ENCODE results near the gene HIF3A. TPM values are rescaled to one million over a fixed set of nuclear protein-coding genes. Genes with fewer than 3 reads are reported as not detected.
"Not testable (repeated sequence)": the region's sequence is repeated elsewhere in the genome, so short reads cannot be mapped to it uniquely, and the experiment has no call there.

The HIF3A gene
- total RNA-seq, 4 donors from 2014 or later = 98.2 to 268 (median 160) TPM

- no peak for DNase-seq (ENCODE audit: extremely low spot score)
- peaks cover 11 to 79% (median 64%) of the 10 kb centered on the region in 4 donors for H3K4me1 ChIP-seq
- peak overlapping the region; percentile 48 to 97 (median 53) for H3K27ac ChIP-seq (replicated peaks in 1 of 4)
- WGBS = 93% methylated on average over 6 of the region's 15 CpGs
- no peak overlapping the region for H3K4me3 ChIP-seq
- H3K36me3 ChIP-seq = peaks cover 95 to 100% (median 98%) of the 10 kb centered on the region in 4 donors
- no peaks in the 10 kb centered on the region for H3K9me3 ChIP-seq
- TF ChIP-seq POLR2A (IDR thresholded peaks at IDR 0.05; ENCODE audit: low read depth) (no peak), POLR2AphosphoS5 (IDR thresholded peaks at IDR 0.05) (no peak), EP300 (IDR thresholded peaks at IDR 0.05) (no peak)
- TF ChIP-seq, protein P1, sequence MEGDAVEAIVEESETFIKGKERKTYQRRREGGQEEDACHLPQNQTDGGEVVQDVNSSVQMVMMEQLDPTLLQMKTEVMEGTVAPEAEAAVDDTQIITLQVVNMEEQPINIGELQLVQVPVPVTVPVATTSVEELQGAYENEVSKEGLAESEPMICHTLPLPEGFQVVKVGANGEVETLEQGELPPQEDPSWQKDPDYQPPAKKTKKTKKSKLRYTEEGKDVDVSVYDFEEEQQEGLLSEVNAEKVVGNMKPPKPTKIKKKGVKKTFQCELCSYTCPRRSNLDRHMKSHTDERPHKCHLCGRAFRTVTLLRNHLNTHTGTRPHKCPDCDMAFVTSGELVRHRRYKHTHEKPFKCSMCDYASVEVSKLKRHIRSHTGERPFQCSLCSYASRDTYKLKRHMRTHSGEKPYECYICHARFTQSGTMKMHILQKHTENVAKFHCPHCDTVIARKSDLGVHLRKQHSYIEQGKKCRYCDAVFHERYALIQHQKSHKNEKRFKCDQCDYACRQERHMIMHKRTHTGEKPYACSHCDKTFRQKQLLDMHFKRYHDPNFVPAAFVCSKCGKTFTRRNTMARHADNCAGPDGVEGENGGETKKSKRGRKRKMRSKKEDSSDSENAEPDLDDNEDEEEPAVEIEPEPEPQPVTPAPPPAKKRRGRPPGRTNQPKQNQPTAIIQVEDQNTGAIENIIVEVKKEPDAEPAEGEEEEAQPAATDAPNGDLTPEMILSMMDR (IDR thresholded peaks at IDR 0.05) = no peak
- no peaks in the 10 kb centered on the region for H3K27me3 ChIP-seq
- intact Hi-C loops (cut with DNase I) = loop anchor here (5.0 kb wide), 1 partner anchor 34 kb away; no protein-coding TSS in a partner anchor
Observed at GRCh38 chr19:46308510-46308909, 11.7 kb downstream of the HIF3A start.

GRCh38 chr19:46309056-46309455, 12.2 kb downstream of the HIF3A start:
- TF ChIP-seq, protein P1 (IDR thresholded peaks at IDR 0.05) = no peak
- no peak for TF ChIP-seq POLR2A (IDR thresholded peaks at IDR 0.05; ENCODE audit: low read depth)
- TF ChIP-seq POLR2AphosphoS5 (IDR thresholded peaks at IDR 0.05) = no peak
- TF ChIP-seq EP300 (IDR thresholded peaks at IDR 0.05) = no peak
- 93% methylated on average over 5 of the region's 10 CpGs for WGBS
- intact Hi-C loops (cut with DNase I) = loop anchor here (5.0 kb wide), 1 partner anchor 33 kb away; no protein-coding TSS in a partner anchor

GRCh38 chr19:46311444-46311843, 14.6 kb downstream of the HIF3A start:
- Histone ChIP-seq H3K27me3 (no peaks in the 10 kb centered on the region), H3K9me3 (no peaks in the 10 kb centered on the region), H3K27ac (replicated peaks in 1 of 4) (peak overlapping the region; percentile 0 to 38 (median 37)), H3K36me3 (peaks cover 84 to 100% (median 95%) of the 10 kb centered on the region in 4 donors), H3K4me1 (peaks cover 0 to 52% (median 38%) of the 10 kb centered on the region in 4 donors), H3K4me3 (no peak overlapping the region)
- no peak for TF ChIP-seq EP300 (IDR thresholded peaks at IDR 0.05)
- TF ChIP-seq, protein P1 (IDR thresholded peaks at IDR 0.05) = no peak
- no peak for TF ChIP-seq POLR2A (IDR thresholded peaks at IDR 0.05; ENCODE audit: low read depth)
- intact Hi-C loops (cut with DNase I) = no loop called here
- 100% methylated on average over 5 of the region's 5 CpGs for WGBS
- no peak for DNase-seq (ENCODE audit: extremely low spot score)

More at GRCh38 chr19:46309056-46309455, 12.2 kb downstream of the HIF3A start:
- H3K27me3 ChIP-seq = no peaks in the 10 kb centered on the region
- no peak for DNase-seq (ENCODE audit: extremely low spot score)
- peaks cover 91 to 100% (median 96%) of the 10 kb centered on the region in 4 donors for H3K36me3 ChIP-seq
- H3K27ac ChIP-seq (replicated peaks in 1 of 4) = peak overlapping the region in 2 of 4 donors; percentile 48 to 97
- no peaks in the 10 kb centered on the region for H3K9me3 ChIP-seq
- H3K4me3 ChIP-seq = no peak overlapping the region
- H3K4me1 ChIP-seq = peaks cover 6 to 76% (median 60%) of the 10 kb centered on the region in 4 donors

- H3K27me3 ChIP-seq; intact Hi-C loops (cut with DNase I); H3K9me3 ChIP-seq; DNase-seq (ENCODE audit: extremely low spot score); H3K27ac ChIP-seq (replicated peaks in 1 of 4); H3K4me3 ChIP-seq: not testable (repeated sequence)
- H3K4me1 ChIP-seq = peaks cover 0 to 42% (median 29%) of the 10 kb centered on the region in 4 donors
- WGBS = 83% methylated on average over 14 of the region's 14 CpGs
- peaks cover 79 to 100% (median 91%) of the 10 kb centered on the region in 4 donors for H3K36me3 ChIP-seq
Observed at GRCh38 chr19:46313540-46314469, 17.0 kb downstream of the HIF3A start.

- Histone ChIP-seq H3K27me3 (no peaks in the 10 kb centered on the region), H3K27ac (replicated peaks in 1 of 4) (peak overlapping the region in 2 of 4 donors; percentile 35 to 44), H3K4me1 (peaks cover 0 to 23% (median 20%) of the 10 kb centered on the region in 4 donors), H3K36me3 (peaks cover 78 to 100% (median 89%) of the 10 kb centered on the region in 4 donors), H3K9me3 (no peaks in the 10 kb centered on the region), H3K4me3 (no peak overlapping the region)
- 63% methylated on average over 2 of the region's 2 CpGs for WGBS
- no peak for DNase-seq (ENCODE audit: extremely low spot score)
- no peak for TF ChIP-seq POLR2A (IDR thresholded peaks at IDR 0.05; ENCODE audit: low read depth)
- no peak for TF ChIP-seq POLR2AphosphoS5 (IDR thresholded peaks at IDR 0.05)
- intact Hi-C loops (cut with DNase I) = no loop called here
Observed at GRCh38 chr19:46317339-46317738, 20.5 kb downstream of the HIF3A start.
